Activated T-helper 1 cell treated with anti-CD3 and anti-CD28 coated beads, Interleukin-2, amount 50 U/mL, for 16 hours (primary cell): ENCODE results near the gene VWC2.

Experiments
- DNase-seq, 2 donors: peaks; one replicate each; pipeline ENCODE4 v3.0.0-alpha.2; 2020; ENCODE audit warnings: low read depth in 1 of 2, low spot score in 1 of 2

Gene VWC2

DNA sequence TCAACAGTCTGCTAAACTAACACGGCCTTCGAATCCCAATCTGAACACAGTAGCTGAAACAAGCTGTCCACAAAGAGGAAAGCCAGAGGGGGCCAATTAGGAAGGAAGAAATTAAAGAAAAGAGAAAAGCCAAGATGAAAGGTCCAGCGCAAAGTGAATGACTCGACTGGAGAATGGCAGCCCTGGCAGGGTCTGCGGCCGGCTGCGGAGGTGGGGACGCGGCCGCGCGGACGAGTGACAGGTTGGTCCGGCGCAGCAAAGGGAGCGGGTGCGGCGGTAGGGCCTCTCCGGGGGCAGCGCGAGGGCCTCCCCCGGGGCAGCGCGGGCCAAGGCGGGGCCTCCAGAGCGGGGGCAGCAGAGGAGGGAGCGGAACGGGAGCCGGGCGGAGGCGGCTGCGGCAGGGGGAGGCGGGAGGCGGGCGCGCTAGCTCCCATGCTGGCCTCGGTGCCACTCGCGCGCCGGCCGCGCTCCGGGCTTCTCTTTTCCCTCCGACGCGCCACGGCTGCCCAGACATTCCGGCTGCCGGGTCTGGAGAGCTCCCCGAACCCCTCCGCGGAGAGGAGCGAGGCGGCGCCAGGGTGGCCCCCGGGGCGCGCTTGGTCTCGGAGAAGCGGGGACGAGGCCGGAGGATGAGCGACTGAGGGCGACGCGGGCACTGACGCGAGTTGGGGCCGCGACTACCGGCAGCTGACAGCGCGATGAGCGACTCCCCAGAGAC lies at the start of gene VWC2:
VWC2 (plus strand) TSS at position 421 of the 718 bp plus-strand sequence. CDS start 1,798 bp downstream, outside the sequence.
- no peak for DNase-seq

- DNase-seq: no peak
Measured at GRCh38 chr7:49724071-49724470, 49.4 kb upstream of the VWC2 start.

GRCh38 chr7:49731836-49732235 lies 41.6 kb upstream of the VWC2 start:
- DNase-seq: no peak

- no peak for DNase-seq
Measured at GRCh38 chr7:49762666-49763065, 10.8 kb upstream of the VWC2 start.

GRCh38 chr7:49763791-49764190 lies 9.6 kb upstream of the VWC2 start:
- no peak for DNase-seq

- DNase-seq: no peak
Measured at GRCh38 chr7:49766966-49767365, 6.5 kb upstream of the VWC2 start.

- DNase-seq: no peak
Measured at GRCh38 chr7:49767719-49768118, 5.7 kb upstream of the VWC2 start.

GRCh38 chr7:49768254-49768653 lies 5.2 kb upstream of the VWC2 start:
- no peak for DNase-seq

- DNase-seq: no peak
Measured at GRCh38 chr7:49768835-49769234, 4.6 kb upstream of the VWC2 start.

DNA sequence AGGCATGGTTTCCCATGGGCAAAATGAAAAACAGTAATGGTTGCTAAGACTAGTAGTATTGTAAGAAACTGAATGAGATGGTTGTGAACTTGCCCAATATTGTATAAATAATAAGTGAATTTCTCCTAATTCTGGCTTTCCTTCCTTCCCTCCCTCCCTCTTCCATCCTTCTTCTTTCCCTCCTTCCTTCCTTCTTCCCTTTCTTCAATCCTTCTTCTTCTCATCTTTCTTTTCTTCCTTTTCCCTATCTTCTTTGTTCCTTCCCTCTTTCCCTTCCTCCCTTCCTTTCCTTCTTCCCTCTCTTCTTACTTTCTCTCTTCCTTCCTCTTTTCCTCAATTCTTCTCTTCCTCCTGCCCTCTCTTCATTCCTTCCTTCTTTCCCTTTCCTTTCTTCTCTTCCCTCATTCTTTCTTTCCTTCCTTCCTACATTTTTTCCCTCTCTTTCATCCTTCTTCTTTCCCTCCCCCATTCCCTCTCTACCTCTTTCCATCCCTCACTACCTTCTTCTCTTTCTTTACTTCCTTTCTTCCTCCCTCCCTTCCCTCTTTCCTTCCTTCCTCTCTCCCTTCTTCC lies 4.1 kb upstream of the VWC2 start:
- no peak for DNase-seq

- DNase-seq: no peak
Measured at GRCh38 chr7:49770838-49771237, 2.6 kb upstream of the VWC2 start.

GRCh38 chr7:49771427-49772176 lies 1.8 kb upstream of the VWC2 start:
- DNase-seq: no peak

DNA sequence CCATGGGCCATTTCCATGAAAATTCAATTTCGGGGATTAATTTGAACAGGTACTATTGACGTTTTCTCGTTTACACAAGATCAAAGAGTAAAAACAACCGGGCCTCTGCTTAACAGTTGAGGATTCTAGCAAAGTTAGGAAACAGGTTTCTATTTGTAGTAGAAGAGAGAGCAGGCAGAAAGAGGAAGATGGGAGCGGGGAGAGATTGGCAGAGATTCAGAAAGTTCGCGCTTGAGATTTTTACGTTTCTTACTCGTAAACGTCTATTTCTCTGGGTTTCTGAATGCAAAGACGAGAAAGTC lies 571 bp upstream of the VWC2 start:
- no peak for DNase-seq

GRCh38 chr7:49773936-49774458 lies 559 bp downstream of the VWC2 start:
- DNase-seq: no peak

DNA sequence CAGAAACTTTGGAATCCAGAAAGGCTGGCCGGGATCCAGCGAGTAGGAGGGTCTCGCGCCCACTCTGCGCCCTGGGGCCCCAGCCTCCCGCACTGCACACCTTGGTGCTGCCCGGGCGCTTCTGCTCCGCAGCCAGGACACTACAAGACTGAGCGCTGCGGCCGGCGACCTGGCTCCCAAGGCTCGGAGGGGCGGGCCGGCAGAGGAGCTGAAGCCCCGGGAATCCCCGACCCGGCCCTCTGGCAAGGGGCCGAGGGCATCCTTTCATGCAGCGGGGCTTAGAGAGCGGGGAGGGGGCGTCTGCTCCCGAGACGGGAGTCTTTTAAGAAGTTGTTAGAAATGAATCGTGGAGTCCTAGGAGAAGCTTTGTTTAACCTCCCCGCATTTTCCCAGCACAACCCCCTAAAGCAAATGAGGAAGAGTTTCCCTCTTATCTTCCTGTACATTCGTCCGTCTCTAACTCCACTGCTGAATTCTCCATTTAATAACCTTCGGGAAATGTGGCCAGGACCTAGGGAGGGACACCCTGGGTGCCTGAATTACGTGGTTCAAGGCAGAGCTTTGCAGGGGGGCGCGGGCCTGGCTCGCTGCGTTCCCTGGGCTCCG lies 1.1 kb downstream of the VWC2 start:
- no peak for DNase-seq

- DNase-seq: no peak
Measured at GRCh38 chr7:49775065-49775948, 1.9 kb downstream of the VWC2 start.

DNA sequence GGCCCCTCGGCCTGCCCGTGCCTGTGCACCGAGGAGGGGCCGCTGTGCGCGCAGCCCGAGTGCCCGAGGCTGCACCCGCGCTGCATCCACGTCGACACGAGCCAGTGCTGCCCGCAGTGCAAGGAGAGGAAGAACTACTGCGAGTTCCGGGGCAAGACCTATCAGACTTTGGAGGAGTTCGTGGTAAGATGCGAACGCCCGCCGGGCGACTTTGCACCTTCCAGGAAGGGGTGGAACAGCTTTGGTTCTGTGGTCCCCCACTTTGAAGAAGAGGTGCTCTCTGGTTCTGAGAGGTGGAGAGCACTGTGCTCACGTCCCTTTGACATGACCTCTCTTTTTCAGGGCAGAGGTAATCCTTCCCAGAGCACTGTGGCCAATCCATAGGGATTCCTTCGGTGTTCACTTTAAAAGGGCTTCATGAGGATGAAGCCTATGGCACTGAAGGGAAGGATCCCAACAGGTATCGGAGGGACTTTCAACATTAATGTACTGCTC lies 2.6 kb downstream of the VWC2 start:
- no peak for DNase-seq

- no peak for DNase-seq
Measured at GRCh38 chr7:49776994-49777393, 3.6 kb downstream of the VWC2 start.

GRCh38 chr7:49778731-49779270 lies 5.4 kb downstream of the VWC2 start:
- DNase-seq: no peak

DNA sequence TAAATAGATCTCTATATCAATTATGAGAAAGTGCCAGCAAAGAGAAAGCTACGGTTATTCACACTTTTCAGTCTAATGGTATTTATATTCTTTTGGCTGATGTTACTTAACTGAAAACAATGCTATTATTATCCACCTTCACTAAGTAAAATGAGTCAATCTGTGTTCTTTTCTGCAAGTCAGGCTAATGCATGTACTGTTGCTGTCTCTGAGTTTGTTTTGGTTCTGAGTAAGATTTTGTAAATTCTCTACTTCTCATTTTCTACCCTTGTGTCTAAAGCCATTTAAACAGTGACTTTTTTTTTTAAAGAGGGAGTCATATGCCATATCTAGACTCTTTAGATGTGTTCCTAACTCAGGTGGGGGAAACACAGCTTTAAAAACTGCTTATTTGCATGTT lies 7.5 kb downstream of the VWC2 start:
- no peak for DNase-seq
